Thyroid gland (tissue), 4 donors: ENCODE measurements around the gene GDF11.

Experiments
- CTCF ChIP-seq, 6 experiments: fragments of 200-600 bp in 3 of 6; fragments of 450-650 bp in 3 of 6; sonication (generic) in 3 of 6; IDR thresholded peaks; one replicate each; pipeline ENCODE4 v1.5.1; 2016 to 2019; ENCODE audit warnings: antibody characterized with exemption in 6 of 6, mild to moderate bottlenecking in 2 of 6, inconsistent platforms in 1 of 6, moderate library complexity in 1 of 6
- POLR2A ChIP-seq, 2 donors: fragments of 450-650 bp; IDR thresholded peaks; one replicate each; pipeline ENCODE4 v1.6.1; 2017; ENCODE audit warnings: antibody characterized with exemption in 2 of 2, mild to moderate bottlenecking in 2 of 2, moderate library complexity in 1 of 2

- no peak for TF ChIP-seq POLR2A (IDR thresholded peaks at IDR 0.05)
- TF ChIP-seq CTCF (IDR thresholded peaks at IDR 0.05) = no peak
Measured at GRCh38 chr12:55765736-55766290, 22.9 kb downstream of the GDF11 start.
